GM12873 (cell line): ENCODE results near the gene RAB38.

ENCODE experiments used
- CTCF ChIP-seq: IDR thresholded peaks from 2 replicates; pipeline ENCODE4 v1.5.1; 2012; ENCODE audit warnings: low read depth, mild to moderate bottlenecking, moderate library complexity, low read length, control low read depth; ENCODE audit not compliant: insufficient read depth; ENCODE audit errors: missing control alignments

RAB38 gene

GRCh38 chr11:88202498-88202897, 27.3 kb upstream of the RAB38 start:
- TF ChIP-seq CTCF: no peak

GRCh38 chr11:88196393-88196792, 21.1 kb upstream of the RAB38 start:
- no peak for TF ChIP-seq CTCF

GRCh38 chr11:88195908-88196307, 20.7 kb upstream of the RAB38 start:
- TF ChIP-seq CTCF: no peak

- no peak for TF ChIP-seq CTCF
Observed at GRCh38 chr11:88194990-88195389, 19.7 kb upstream of the RAB38 start.

- TF ChIP-seq CTCF: no peak
Observed at GRCh38 chr11:88193278-88193677, 18.0 kb upstream of the RAB38 start.

GRCh38 chr11:88188932-88189253, 13.7 kb upstream of the RAB38 start:
- TF ChIP-seq CTCF: no peak

- no peak for TF ChIP-seq CTCF
Observed at GRCh38 chr11:88188251-88188931, 13.1 kb upstream of the RAB38 start.
